GM13977 (cell line): ENCODE data around the gene IL1R2.

Source experiments
- DNase-seq: peaks from one replicate; pipeline ENCODE4 v3.0.0; 2012; ENCODE audit warnings: low spot score
- CTCF ChIP-seq: IDR thresholded peaks from 2 replicates; pipeline ENCODE4 v1.5.1; 2012; ENCODE audit warnings: mild to moderate bottlenecking, control low read depth; ENCODE audit not compliant: insufficient read depth; ENCODE audit errors: extremely low read depth, missing control alignments
- in situ Hi-C: fragments of 300-500 bp; cut with MboI; formaldehyde crosslinking; loops from one replicate; pipeline ENCODE4 v1.12.0; 2022; ENCODE audit warnings: low sequenced_read_pairs, low pct_unique_long_range_greater_than_20kb, mixed read lengths, inconsistent platforms; ENCODE audit not compliant: unreplicated experiment

Gene IL1R2

GRCh38 chr2:102013206-102014040 is 21.7 kb downstream of the IL1R2 start:
- TF ChIP-seq CTCF, result no peak
- in situ Hi-C loops, result no loop called here
- no peak for DNase-seq

GRCh38 chr2:102014041-102014345 is 22.2 kb downstream of the IL1R2 start:
- no peak for DNase-seq
- TF ChIP-seq CTCF, result no peak
- in situ Hi-C loops, result no loop called here

GRCh38 chr2:102015399-102015798 is 23.6 kb downstream of the IL1R2 start:
- DNase-seq, result no peak
- in situ Hi-C loops, result no loop called here
- no peak for TF ChIP-seq CTCF

- DNase-seq, result no peak
- in situ Hi-C loops, result no loop called here
- no peak for TF ChIP-seq CTCF
These were observed 24.7 kb downstream of the IL1R2 start for GRCh38 chr2:102016399-102016955.

GRCh38 chr2:102018823-102019445 is 27.2 kb downstream of the IL1R2 start:
- in situ Hi-C loops, result no loop called here
- no peak for TF ChIP-seq CTCF
- DNase-seq, result no peak

GRCh38 chr2:102020596-102021170 is 28.9 kb downstream of the IL1R2 start:
- in situ Hi-C loops, result loop anchor here (10.0 kb wide), 2 partner anchors 224 to 424 kb away; no protein-coding TSS in a partner anchor
- TF ChIP-seq CTCF, result peak; percentile 96
- peak; percentile 73 for DNase-seq
